Measurements from ENCODE around the gene PIGK. TPM values are rescaled to one million over a fixed set of nuclear protein-coding genes. Genes with fewer than 3 reads are reported as not detected.

Gene PIGK
- total RNA-seq, 4 donors from 2014 or later: 9.0 to 12.6 (median 11.2) TPM

GRCh38 chr1:77118712-77119111 is 100.5 kb downstream of the PIGK start:
- no peak overlapping the region for H3K27ac ChIP-seq
- DNase-seq: no peak
- in situ Hi-C loops (cut with MboI; ENCODE audit: low sequenced_read_pairs in 4 of 4): no loop called here

GRCh38 chr1:77104672-77105071 is 114.6 kb downstream of the PIGK start:
- H3K36me3 ChIP-seq: no peaks in the 10 kb centered on the region
- no peak overlapping the region for H3K4me3 ChIP-seq
- H3K9me3 ChIP-seq: no peaks in the 10 kb centered on the region
- DNase-seq: no peak
- TF ChIP-seq CTCF (IDR thresholded peaks at IDR 0.05 in 4 of 5, conservative IDR thresholded peaks at IDR 0.05 in 1 of 5): no peak
- no peak for TF ChIP-seq POLR2A (IDR thresholded peaks at IDR 0.05)
- in situ Hi-C loops (cut with MboI; ENCODE audit: low sequenced_read_pairs in 4 of 4) (no loop called here), intact Hi-C loops (cut with DNase I; ENCODE audit: low total_unique reads) (no loop called here)
- no peak for ATAC-seq
- H3K4me1 ChIP-seq: no peaks in the 10 kb centered on the region
- no peaks in the 10 kb centered on the region for H3K27me3 ChIP-seq
- no peak overlapping the region for H3K27ac ChIP-seq

More at GRCh38 chr1:77118712-77119111, 100.5 kb downstream of the PIGK start:
- Histone ChIP-seq H3K27me3 (no peaks in the 10 kb centered on the region), H3K4me1 (no peaks in the 10 kb centered on the region), H3K4me3 (no peak overlapping the region), H3K9me3 (no peaks in the 10 kb centered on the region), H3K36me3 (no peaks in the 10 kb centered on the region)
- TF ChIP-seq CTCF (IDR thresholded peaks at IDR 0.05 in 4 of 5, conservative IDR thresholded peaks at IDR 0.05 in 1 of 5) (no peak), POLR2A (IDR thresholded peaks at IDR 0.05) (no peak)
- intact Hi-C loops (cut with DNase I; ENCODE audit: low total_unique reads): no loop called here
- ATAC-seq: no peak

GRCh38 chr1:77103486-77103885 is 115.7 kb downstream of the PIGK start:
- intact Hi-C loops (cut with DNase I; ENCODE audit: low total_unique reads) (no loop called here), in situ Hi-C loops (cut with MboI; ENCODE audit: low sequenced_read_pairs in 4 of 4) (no loop called here)
- ATAC-seq (no peak), DNase-seq (no peak)
- Histone ChIP-seq H3K4me3 (no peak overlapping the region), H3K27ac (no peak overlapping the region), H3K36me3 (no peaks in the 10 kb centered on the region), H3K27me3 (no peaks in the 10 kb centered on the region), H3K4me1 (no peaks in the 10 kb centered on the region), H3K9me3 (no peaks in the 10 kb centered on the region)
- TF ChIP-seq POLR2A (IDR thresholded peaks at IDR 0.05): no peak
- TF ChIP-seq CTCF (IDR thresholded peaks at IDR 0.05 in 4 of 5, conservative IDR thresholded peaks at IDR 0.05 in 1 of 5): no peak

- Histone ChIP-seq H3K27me3 (no peaks in the 10 kb centered on the region), H3K9me3 (no peaks in the 10 kb centered on the region), H3K36me3 (no peaks in the 10 kb centered on the region), H3K4me1 (no peaks in the 10 kb centered on the region), H3K4me3 (no peak overlapping the region), H3K27ac (no peak overlapping the region)
- intact Hi-C loops (cut with DNase I; ENCODE audit: low total_unique reads): no loop called here
- ATAC-seq (no peak), DNase-seq (no peak)
- TF ChIP-seq CTCF (IDR thresholded peaks at IDR 0.05 in 4 of 5, conservative IDR thresholded peaks at IDR 0.05 in 1 of 5) (no peak), POLR2A (IDR thresholded peaks at IDR 0.05) (no peak)
- in situ Hi-C loops (cut with MboI; ENCODE audit: low sequenced_read_pairs in 4 of 4): no loop called here
These were observed 118.4 kb downstream of the PIGK start for GRCh38 chr1:77100875-77101274.
